Osteocyte (in vitro differentiated cells): ENCODE data around the gene CCDC91. TPM values are rescaled to one million over a fixed set of nuclear protein-coding genes. Genes with fewer than 3 reads are reported as not detected.

Source experiments
- DNase-seq: peaks from one replicate; pipeline ENCODE4 v3.0.0; 2021; ENCODE audit warnings: mixed read lengths; ENCODE audit not compliant: unreplicated experiment; ENCODE audit errors: extremely low spot score
- H3K27ac Mint-ChIP-seq: one replicate; pipeline ENCODE4 v1.8.0; 2021; ENCODE audit warnings: mild to moderate bottlenecking, mixed read lengths; ENCODE audit not compliant: unreplicated experiment
- H3K27me3 Mint-ChIP-seq: one replicate; pipeline ENCODE4 v1.8.0; 2021; ENCODE audit warnings: mixed read lengths; ENCODE audit not compliant: unreplicated experiment
- H3K36me3 Mint-ChIP-seq: one replicate; pipeline ENCODE4 v1.8.0; 2021; ENCODE audit warnings: mixed read lengths; ENCODE audit not compliant: unreplicated experiment
- H3K4me1 Mint-ChIP-seq: one replicate; pipeline ENCODE4 v1.8.0; 2021; ENCODE audit warnings: mixed read lengths; ENCODE audit not compliant: unreplicated experiment
- H3K4me3 Mint-ChIP-seq: one replicate; pipeline ENCODE4 v1.8.0; 2021; ENCODE audit warnings: mild to moderate bottlenecking, moderate library complexity, mixed read lengths; ENCODE audit not compliant: unreplicated experiment
- H3K9me3 Mint-ChIP-seq: one replicate; pipeline ENCODE4 v1.8.0; 2021; ENCODE audit warnings: mixed read lengths; ENCODE audit not compliant: unreplicated experiment
- CTCF ChIP-seq: fragments of 200-600 bp; sonication (generic); IDR thresholded peaks from 2 replicates; pipeline ENCODE4 v1.5.0; 2021; ENCODE audit warnings: antibody characterized with exemption, mild to moderate bottlenecking, moderate library complexity
- total RNA-seq: library from RNA; stranded (reverse); gene quantifications from 2 replicates; pipeline ENCODE4 v1.2.1, GENCODE V29; 2021

CCDC91 gene
- total RNA-seq, 1 donor from 2014 or later: 17.5 TPM

- H3K36me3 Mint-ChIP-seq: peaks cover 2% of the 10 kb centered on the region
- no peaks in the 10 kb centered on the region for H3K27me3 Mint-ChIP-seq
- H3K4me3 Mint-ChIP-seq: no peak overlapping the region
- no peak overlapping the region for H3K27ac Mint-ChIP-seq
- no peaks in the 10 kb centered on the region for H3K4me1 Mint-ChIP-seq
- TF ChIP-seq CTCF: no peak
- DNase-seq: no peak
- no peaks in the 10 kb centered on the region for H3K9me3 Mint-ChIP-seq
Measured at GRCh38 chr12:28227251-28227650, 37.0 kb downstream of the CCDC91 start.

- no peak for DNase-seq
- H3K27me3 Mint-ChIP-seq: no peaks in the 10 kb centered on the region
- H3K4me3 Mint-ChIP-seq: no peak overlapping the region
- H3K9me3 Mint-ChIP-seq: no peaks in the 10 kb centered on the region
- no peak overlapping the region for H3K27ac Mint-ChIP-seq
- peaks cover 4% of the 10 kb centered on the region for H3K36me3 Mint-ChIP-seq
- H3K4me1 Mint-ChIP-seq: no peaks in the 10 kb centered on the region
- TF ChIP-seq CTCF: no peak
Measured at GRCh38 chr12:28231248-28231647, 41.0 kb downstream of the CCDC91 start.

GRCh38 chr12:28232211-28232928, 42.1 kb downstream of the CCDC91 start:
- Mint-ChIP-seq H3K27ac (no peak overlapping the region), H3K27me3 (no peaks in the 10 kb centered on the region), H3K36me3 (peaks cover 3% of the 10 kb centered on the region), H3K4me3 (no peak overlapping the region), H3K9me3 (no peaks in the 10 kb centered on the region), H3K4me1 (no peaks in the 10 kb centered on the region)
- TF ChIP-seq CTCF: no peak
- no peak for DNase-seq

- no peak overlapping the region for H3K27ac Mint-ChIP-seq
- no peaks in the 10 kb centered on the region for H3K4me1 Mint-ChIP-seq
- TF ChIP-seq CTCF: no peak
- no peak overlapping the region for H3K4me3 Mint-ChIP-seq
- peaks cover 2% of the 10 kb centered on the region for H3K36me3 Mint-ChIP-seq
- no peaks in the 10 kb centered on the region for H3K9me3 Mint-ChIP-seq
- DNase-seq: no peak
- no peaks in the 10 kb centered on the region for H3K27me3 Mint-ChIP-seq
Measured at GRCh38 chr12:28234444-28234843, 44.2 kb downstream of the CCDC91 start.

- no peak for DNase-seq
- no peak for TF ChIP-seq CTCF
- H3K27me3 Mint-ChIP-seq: no peaks in the 10 kb centered on the region
- no peaks in the 10 kb centered on the region for H3K4me1 Mint-ChIP-seq
- peaks cover 2% of the 10 kb centered on the region for H3K36me3 Mint-ChIP-seq
- no peaks in the 10 kb centered on the region for H3K9me3 Mint-ChIP-seq
- no peak overlapping the region for H3K27ac Mint-ChIP-seq
- no peak overlapping the region for H3K4me3 Mint-ChIP-seq
Measured at GRCh38 chr12:28235015-28235414, 44.8 kb downstream of the CCDC91 start.
